ENCODE measurements around the gene FADS3. TPM values are rescaled to one million over a fixed set of nuclear protein-coding genes. Genes with fewer than 3 reads are reported as not detected.

Gene FADS3
- total RNA-seq, 1 experiment from 2014 or later = 65.8 TPM

DNA sequence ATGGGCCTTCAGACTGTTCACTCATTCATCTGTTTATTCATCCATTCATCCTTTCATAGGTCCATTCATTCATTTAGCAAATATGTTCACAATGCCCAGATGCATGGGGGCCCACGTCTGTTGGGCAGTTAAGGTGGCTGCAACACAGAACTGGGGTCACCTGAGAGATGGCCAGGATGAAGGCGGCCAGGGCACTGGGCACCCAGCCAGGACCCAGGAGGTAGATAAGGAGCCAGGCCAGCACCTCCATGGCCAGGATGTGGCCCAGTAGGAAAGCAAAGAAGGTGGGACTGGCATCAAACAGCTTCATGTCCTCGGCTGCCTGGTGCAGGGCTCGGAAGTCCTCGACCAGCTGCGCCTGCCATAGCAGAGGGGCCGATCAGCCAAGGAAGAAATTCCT, 12.2 kb downstream of the FADS3 start:
- no peak overlapping the region for H3K27ac ChIP-seq (ENCODE audit: low read depth, low read length)
- H2AFZ ChIP-seq (ENCODE audit: low read depth, low read length, poor library complexity, severe bottlenecking) = no peak overlapping the region
- H3K27me3 ChIP-seq (ENCODE audit: insufficient read depth, low read length) = no peaks in the 10 kb centered on the region
- ATAC-seq = no peak
- no peaks in the 10 kb centered on the region for H3K9me2 ChIP-seq (ENCODE audit: insufficient read depth)
- intact Hi-C loops (cut with micrococcal nuclease) = no loop called here
- H3K9me3 ChIP-seq (ENCODE audit: control insufficient read depth in 1 of 2, insufficient read depth in 1 of 2, low read depth in 1 of 2, low read length in 2 of 2) = no peaks in the 10 kb centered on the region
- no peaks in the 10 kb centered on the region; a peak in 1 of 4 replicates for H3K36me3 ChIP-seq (ENCODE audit: control insufficient read depth in 1 of 2, insufficient read depth in 2 of 2, low read length in 2 of 2)
- no TSS peak for BruUV-seq (replicated peaks)
- H4K20me1 ChIP-seq (ENCODE audit: insufficient read depth) = no peaks in the 10 kb centered on the region
- peaks cover 9 to 22% of the 10 kb centered on the region in 2 experiments; a peak in 3 of 4 replicates for H3K4me1 ChIP-seq (ENCODE audit: control insufficient read depth in 1 of 2, insufficient read depth in 2 of 2, low read length in 2 of 2)
- no peak for DNase-seq (ENCODE audit: low read depth, low spot score)
- no peak overlapping the region for H3K9ac ChIP-seq (ENCODE audit: low read length)
- TF ChIP-seq ZNF274 (IDR thresholded peaks at IDR 0.05; ENCODE audit: low read depth, low read length) (no peak), POLR2AphosphoS5 (IDR thresholded peaks at IDR 0.05; ENCODE audit: low read depth, low read length) (no peak), SP1 (IDR thresholded peaks at IDR 0.05; ENCODE audit: low read depth) (no peak), FOSL1 (IDR thresholded peaks at IDR 0.05; ENCODE audit: low read depth) (no peak), ELF1 (IDR thresholded peaks at IDR 0.05; ENCODE audit: borderline replicate concordance, low read depth) (no peak), TCF7L2 (IDR thresholded peaks at IDR 0.05; ENCODE audit: borderline replicate concordance, extremely low read depth, insufficient read depth, insufficient read length) (no peak), EZH2phosphoT487 (IDR thresholded peaks at IDR 0.05; ENCODE audit: borderline replicate concordance) (no peak), JUND (IDR thresholded peaks at IDR 0.05) (no peak), YY1 (IDR thresholded peaks at IDR 0.05; ENCODE audit: extremely low read depth, insufficient replicate concordance, low read depth, low read length) (no peak), EGR1 (IDR thresholded peaks at IDR 0.05; ENCODE audit: low read depth) (no peak), RAD21 (IDR thresholded peaks at IDR 0.05; ENCODE audit: low read depth) (no peak)
- TF ChIP-seq, protein P1, sequence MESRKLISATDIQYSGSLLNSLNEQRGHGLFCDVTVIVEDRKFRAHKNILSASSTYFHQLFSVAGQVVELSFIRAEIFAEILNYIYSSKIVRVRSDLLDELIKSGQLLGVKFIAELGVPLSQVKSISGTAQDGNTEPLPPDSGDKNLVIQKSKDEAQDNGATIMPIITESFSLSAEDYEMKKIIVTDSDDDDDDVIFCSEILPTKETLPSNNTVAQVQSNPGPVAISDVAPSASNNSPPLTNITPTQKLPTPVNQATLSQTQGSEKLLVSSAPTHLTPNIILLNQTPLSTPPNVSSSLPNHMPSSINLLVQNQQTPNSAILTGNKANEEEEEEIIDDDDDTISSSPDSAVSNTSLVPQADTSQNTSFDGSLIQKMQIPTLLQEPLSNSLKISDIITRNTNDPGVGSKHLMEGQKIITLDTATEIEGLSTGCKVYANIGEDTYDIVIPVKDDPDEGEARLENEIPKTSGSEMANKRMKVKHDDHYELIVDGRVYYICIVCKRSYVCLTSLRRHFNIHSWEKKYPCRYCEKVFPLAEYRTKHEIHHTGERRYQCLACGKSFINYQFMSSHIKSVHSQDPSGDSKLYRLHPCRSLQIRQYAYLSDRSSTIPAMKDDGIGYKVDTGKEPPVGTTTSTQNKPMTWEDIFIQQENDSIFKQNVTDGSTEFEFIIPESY (IDR thresholded peaks at IDR 0.05; ENCODE audit: extremely low read depth, insufficient replicate concordance, low read length) = no peak
- TF ChIP-seq, protein P2, sequence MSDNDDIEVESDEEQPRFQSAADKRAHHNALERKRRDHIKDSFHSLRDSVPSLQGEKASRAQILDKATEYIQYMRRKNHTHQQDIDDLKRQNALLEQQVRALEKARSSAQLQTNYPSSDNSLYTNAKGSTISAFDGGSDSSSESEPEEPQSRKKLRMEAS (IDR thresholded peaks at IDR 0.05) = no peak
- TF ChIP-seq, protein P3, sequence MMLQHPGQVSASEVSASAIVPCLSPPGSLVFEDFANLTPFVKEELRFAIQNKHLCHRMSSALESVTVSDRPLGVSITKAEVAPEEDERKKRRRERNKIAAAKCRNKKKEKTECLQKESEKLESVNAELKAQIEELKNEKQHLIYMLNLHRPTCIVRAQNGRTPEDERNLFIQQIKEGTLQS (IDR thresholded peaks at IDR 0.05) = no peak
- H3K4me3 ChIP-seq (replicated peaks in 1 of 2; ENCODE audit: low read depth in 1 of 2, low read length in 2 of 2) = no peak overlapping the region
- RAD21 ChIA-PET (ENCODE audit: low non-redundant PET in 1 of 2, low total read pairs in 2 of 2, uncharacterized antibody in 2 of 2, unreplicated experiment in 2 of 2) = no interaction called here
- H3K4me2 ChIP-seq (ENCODE audit: low read length) = no peak overlapping the region
- no peaks in the 10 kb centered on the region for H3K79me2 ChIP-seq (ENCODE audit: insufficient read depth, low read length)
- CTCF ChIA-PET = no interaction called here
- POLR2A ChIA-PET = no interaction called here

Measured in HCT116 (cell line).